Adrenal gland (tissue), 12 donors: ENCODE measurements around the gene INO80. TPM values are rescaled to one million over a fixed set of nuclear protein-coding genes. Genes with fewer than 3 reads are reported as not detected.

Experiments used
- DNase-seq, 7 donors: peaks; one replicate each; pipeline ENCODE4 v3.0.0-alpha.2; 2019 to 2020
- H3K27ac ChIP-seq, 5 donors: fragments of 200-600 bp; sonication (generic) in 4 of 5; 1 replicate in 3 of 5; 2 replicates in 2 of 5; pipeline versions ENCODE4 v1.5.1 to v1.8.0; 2016 to 2020; ENCODE audit warnings: mild to moderate bottlenecking in 1 of 5
- H3K27me3 ChIP-seq: fragments of 200-600 bp; 2 replicates; pipeline ENCODE4 v1.8.0; 2021
- H3K36me3 ChIP-seq, 2 donors: fragments of 200-600 bp; replicated peaks in 1 of 2; 1 replicate in 1 of 2; 2 replicates in 1 of 2; pipeline versions ENCODE4 v1.5.1 to v1.8.0; 2018 to 2022
- H3K4me1 ChIP-seq, 2 donors: fragments of 200-600 bp; replicated peaks in 1 of 2; 1 replicate in 1 of 2; 2 replicates in 1 of 2; pipeline versions ENCODE4 v1.5.1 to v1.8.0; 2018 to 2021
- H3K4me3 ChIP-seq, 4 donors: fragments of 200-600 bp; sonication (generic) in 3 of 4; one replicate each; pipeline ENCODE4 v1.5.1; 2016 to 2018
- H3K9me3 ChIP-seq, 3 donors: fragments of 200-600 bp; sonication (generic) in 1 of 3; replicated peaks in 1 of 3; 1 replicate in 2 of 3; 2 replicates in 1 of 3; pipeline versions ENCODE4 v1.5.1 to v1.8.0; 2016 to 2021
- CTCF ChIP-seq, 6 experiments: fragments of 450-650 bp in 4 of 6; fragments of 200-600 bp in 2 of 6; sonication (generic) in 1 of 6; IDR thresholded peaks; 1 replicate in 5 of 6; 2 replicates in 1 of 6; pipeline versions ENCODE4 v1.5.1 to v1.8.0; 2016 to 2021; ENCODE audit warnings: antibody characterized with exemption in 6 of 6, mild to moderate bottlenecking in 2 of 6, moderate library complexity in 1 of 6
- POLR2A ChIP-seq, 2 donors: fragments of 450-650 bp; IDR thresholded peaks; one replicate each; pipeline ENCODE4 v1.6.1; 2017; ENCODE audit warnings: antibody characterized with exemption in 2 of 2, mild to moderate bottlenecking in 2 of 2, moderate library complexity in 1 of 2
- WGBS, 4 donors: extraction: QIAGEN DNeasy Blood & Tissue Kit in 2 of 4; methylation state at CpG; one replicate each; pipeline versions ENCODE4 v1.1.5 to v1.1.7; 2013 to 2017; 5-methylcytosine and 5-hydroxymethylcytosine counted together
- intact Hi-C, 2 donors: fragments of 100-400 bp; cut with DNase I; formaldehyde crosslinking; loops; one replicate each; pipeline versions ENCODE4 v1.14.1 to v1.15.0; 2022 to 2023
- polyA plus RNA-seq, 3 donors: library from polyadenylated mRNA; stranded (reverse); fragments of 200-250 nt in 2 of 3; fragments of 350-450 nt in 1 of 3; fragmentation: Illumina TruSeq in 1 of 3; extraction: RNeasy Lipid Tissue Mini Kit (QIAGEN cat#74804) in 1 of 3; gene quantifications; one replicate each; pipeline ENCODE4 v1.2.3, GENCODE V29; 2013 to 2014
- total RNA-seq, 9 donors: library from RNA; depleted of rRNA in 4 of 9; stranded (reverse); fragments of >200 nt in 4 of 9; fragments of 120-200 nt in 1 of 9; fragmentation: NEBNext Ultra II Directional in 1 of 9; extraction: Animal tissue kit (Norgen Biotek cat#: 25700) in 1 of 9; gene quantifications; one replicate each; pipeline versions ENCODE4 v1.1.0 to v1.2.4, GENCODE V29; 2013 to 2023
- donor health status: healthy with polysubstance abuse.
- donor health status: Bipolar disorder and iron deficiency.
- donor health status: DM: yes; HTN: yes; CAD: no.
- donor health status: DM: no; HTN: no; CAD: no.
- donor health status: DM: no; HTN: no; CAD: no.
- donor health status: DM: yes; HTN: yes; CAD: no.

INO80 gene
- total and polyA plus RNA-seq, 12 donors, result 5.4 to 25.0 (median 17.7) TPM

GRCh38 chr15:40984964-40985363 lies 131.1 kb downstream of the INO80 start:
- H3K9me3 ChIP-seq, result no peaks in the 10 kb centered on the region
- TF ChIP-seq CTCF (IDR thresholded peaks at IDR 0.05) (no peak), POLR2A (IDR thresholded peaks at IDR 0.05) (no peak)
- DNase-seq, result peak; percentile 46 to 80 (median 74)
- peaks cover 0 to 15% of the 10 kb centered on the region in 2 donors for H3K4me1 ChIP-seq
- peaks cover 0 to 80% of the 10 kb centered on the region in 2 donors for H3K36me3 ChIP-seq
- WGBS, 4 donors, result 45 to 61% (median 53%) methylated on average over 4 of the region's 4 CpGs
- peak overlapping the region in 4 of 5 donors; percentile 26 to 80 (median 62) for H3K27ac ChIP-seq
- no peaks in the 10 kb centered on the region for H3K27me3 ChIP-seq
- H3K4me3 ChIP-seq, result no peak overlapping the region
- intact Hi-C loops, result no loop called here

- peaks cover 0 to 15% of the 10 kb centered on the region in 2 donors for H3K4me1 ChIP-seq
- peak overlapping the region in 3 of 5 donors; percentile 16 to 80 (median 79) for H3K27ac ChIP-seq
- no peak overlapping the region for H3K4me3 ChIP-seq
- DNase-seq, result no peak
- intact Hi-C loops, result no loop called here
- H3K27me3 ChIP-seq, result no peaks in the 10 kb centered on the region
- no peaks in the 10 kb centered on the region for H3K9me3 ChIP-seq
- 91 to 97% (median 94%) methylated on average over 5 of the region's 5 CpGs for WGBS, 4 donors
- H3K36me3 ChIP-seq, result peaks cover 0 to 86% of the 10 kb centered on the region in 2 donors
- TF ChIP-seq CTCF (IDR thresholded peaks at IDR 0.05) (no peak), POLR2A (IDR thresholded peaks at IDR 0.05) (no peak)
Observed at GRCh38 chr15:40984406-40984805, 131.7 kb downstream of the INO80 start.

GRCh38 chr15:40982855-40983254 lies 133.2 kb downstream of the INO80 start:
- H3K4me3 ChIP-seq, result no peak overlapping the region
- peak in 4 of 7 donors; percentile 21 to 64 (median 37) for DNase-seq
- no peaks in the 10 kb centered on the region for H3K9me3 ChIP-seq
- H3K27ac ChIP-seq, result peak overlapping the region in 1 of 5 donors; percentile 10
- no peaks in the 10 kb centered on the region for H3K27me3 ChIP-seq
- TF ChIP-seq POLR2A (IDR thresholded peaks at IDR 0.05) (no peak), CTCF (IDR thresholded peaks at IDR 0.05) (no peak)
- WGBS, 4 donors, result 74 to 83% (median 78%) methylated on average over 12 to 13 of the region's 13 CpGs
- H3K4me1 ChIP-seq, result peaks cover 0 to 15% of the 10 kb centered on the region in 2 donors
- H3K36me3 ChIP-seq, result peaks cover 0 to 98% of the 10 kb centered on the region in 2 donors
- intact Hi-C loops, result no loop called here

- no peak for TF ChIP-seq CTCF (IDR thresholded peaks at IDR 0.05)
- TF ChIP-seq POLR2A (IDR thresholded peaks at IDR 0.05), result no peak
- Histone ChIP-seq H3K27ac (no peak overlapping the region), H3K4me3 (no peak overlapping the region), H3K36me3 (peaks cover 0 to 97% of the 10 kb centered on the region in 2 donors), H3K27me3 (no peaks in the 10 kb centered on the region), H3K4me1 (peaks cover 0 to 15% of the 10 kb centered on the region in 2 donors), H3K9me3 (no peaks in the 10 kb centered on the region)
- intact Hi-C loops, result no loop called here
- DNase-seq, result no peak
- 66 to 81% (median 74%) methylated on average over 3 of the region's 3 CpGs for WGBS, 4 donors
Observed at GRCh38 chr15:40981186-40981585, 134.9 kb downstream of the INO80 start.
